ENCODE measurements around the gene MPPED2.

DNA sequence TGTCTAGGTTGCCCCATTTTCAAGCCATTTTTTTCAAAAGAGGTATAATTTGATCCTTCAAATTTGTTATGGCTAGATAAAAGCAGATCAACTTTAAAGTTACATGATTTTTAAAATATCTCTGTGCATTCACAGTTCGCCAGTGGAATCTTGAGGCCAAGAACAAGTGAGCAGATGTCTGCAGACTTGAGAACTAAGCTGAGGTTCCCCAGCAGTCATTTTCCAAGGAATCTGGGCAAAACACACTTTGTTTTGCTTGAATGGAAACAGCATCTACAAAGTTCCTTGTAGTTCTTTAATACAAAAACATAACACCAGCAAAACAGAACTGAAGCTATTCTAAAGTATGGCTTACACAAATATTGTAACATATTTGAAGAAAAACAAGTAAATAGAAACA, 7.7 kb downstream of the MPPED2 start:
- TF ChIP-seq POLR2A (IDR thresholded peaks at IDR 0.05): no peak
- TF ChIP-seq CTCF (IDR thresholded peaks at IDR 0.05): no peak
